OCI-LY7 (cell line): ENCODE data around the gene LCAT. TPM values are rescaled to one million over a fixed set of nuclear protein-coding genes. Genes with fewer than 3 reads are reported as not detected.
A peak's percentile ranks its signal among the peaks of the same experiment; 100 is the strongest.

Experiments used
- BruUV-seq: library from RNA; stranded (reverse); fragments of 400-500 nt; replicated peaks from 2 replicates; lab custom pipeline; 2021; lab: Mats Ljungman, UMichigan
- CTCF ChIA-PET: fragments of 300-600 bp; sonication (Branson Sonifier 250); formaldehyde crosslinking; loops from one replicate; lab custom pipeline; 2022; ENCODE audit warnings: antibody characterized with exemption; ENCODE audit not compliant: unreplicated experiment; lab: Charles Lee
- POLR2A ChIA-PET: fragments of 300-600 bp; sonication (Branson Sonifier 250); formaldehyde crosslinking; loops from one replicate; lab custom pipeline; 2022; ENCODE audit warnings: antibody characterized with exemption; lab: Charles Lee
- DNase-seq: peaks from one replicate; pipeline ENCODE4 v3.0.0-alpha.2; 2015; ENCODE audit warnings: low spot score
- H2AFZ ChIP-seq: fragments of 200-600 bp; sonication (generic), shearing (Covaris generic); 2 replicates; pipeline ENCODE4 v1.6.1; 2014; ENCODE audit warnings: mild to moderate bottlenecking, antibody characterized with exemption, low read length, moderate library complexity
- H3K27ac ChIP-seq: fragments of 200-600 bp; sonication (generic); 2 replicates; pipeline ENCODE4 v1.5.1; 2014; ENCODE audit warnings: mixed run types, low read depth, mild to moderate bottlenecking, moderate library complexity, low read length, inconsistent platforms; ENCODE audit not compliant: poor library complexity, severe bottlenecking
- H3K36me3 ChIP-seq: fragments of 200-600 bp; sonication (generic); 2 replicates; pipeline ENCODE4 v1.6.1; 2014; ENCODE audit warnings: mild to moderate bottlenecking, antibody characterized with exemption, low read length, moderate library complexity, mixed read lengths; ENCODE audit not compliant: insufficient read depth
- H3K4me1 ChIP-seq: fragments of 200-600 bp; sonication (generic); 2 replicates; pipeline ENCODE4 v1.5.1; 2014; ENCODE audit warnings: mild to moderate bottlenecking, low read length; ENCODE audit not compliant: insufficient read depth, poor library complexity, severe bottlenecking
- H3K4me2 ChIP-seq: fragments of 200-600 bp; sonication (generic); 2 replicates; pipeline ENCODE4 v1.6.1; 2014; ENCODE audit warnings: mild to moderate bottlenecking, low read length
- H3K4me3 ChIP-seq: fragments of 200-600 bp; sonication (generic); 2 replicates; pipeline ENCODE4 v1.5.1; 2014; ENCODE audit warnings: mild to moderate bottlenecking, low read depth, low read length; ENCODE audit not compliant: poor library complexity, severe bottlenecking
- H3K79me2 ChIP-seq: fragments of 200-600 bp; sonication (generic); 2 replicates; pipeline ENCODE4 v1.6.1; 2016; ENCODE audit warnings: low read depth, mild to moderate bottlenecking, low read length, moderate library complexity, mixed read lengths; ENCODE audit not compliant: insufficient read depth
- H3K9me2 ChIP-seq: fragments of 200-600 bp; sonication (generic); 2 replicates; pipeline ENCODE4 v1.6.1; 2016; ENCODE audit warnings: mild to moderate bottlenecking, low read length, mixed read lengths; ENCODE audit not compliant: insufficient read depth
- H3K9me3 ChIP-seq: fragments of 200-600 bp; sonication (generic); 2 replicates; pipeline ENCODE4 v1.6.1; 2014; ENCODE audit warnings: mild to moderate bottlenecking, mixed run types, low read length, mixed read lengths
- H4K20me1 ChIP-seq: fragments of 200-600 bp; sonication (generic); 2 replicates; pipeline ENCODE4 v1.6.1; 2014; ENCODE audit warnings: mild to moderate bottlenecking, antibody characterized with exemption, low read length, moderate library complexity, mixed read lengths; ENCODE audit not compliant: insufficient read depth
- EZH2phosphoT487 ChIP-seq: fragments of 200-600 bp; sonication (generic); IDR thresholded peaks from 2 replicates; pipeline ENCODE4 v1.6.1; 2018; ENCODE audit warnings: low read depth, borderline replicate concordance, mild to moderate bottlenecking, mixed run types, antibody characterized with exemption, low read length, moderate library complexity, mixed read lengths
- intact Hi-C: fragments of 100-400 bp; cut with micrococcal nuclease; formaldehyde crosslinking; loops from one replicate; pipeline ENCODE4 v1.10.0; 2022; ENCODE audit not compliant: unreplicated experiment
- total RNA-seq, 2 experiments: library from RNA; depleted of rRNA in 1 of 2; stranded (reverse); fragments of >200 nt in 1 of 2; shearing (Covaris generic) in 1 of 2; gene quantifications; 2 replicates each; pipeline ENCODE4 v1.2.3, GENCODE V29; 2014 to 2022
- TF ChIP-seq, protein P1 (sequence below): fragments of 200-600 bp; sonication (generic); conservative IDR thresholded peaks from 2 replicates; pipeline ENCODE4 v1.5.1; 2014; ENCODE audit warnings: mild to moderate bottlenecking, antibody characterized with exemption, low read length, moderate library complexity, mixed read lengths

LCAT gene
- total RNA-seq, 2 experiments from 2014 or later: 4.4 to 9.8 TPM

GRCh38 chr16:67914758-67915495 is 29.0 kb downstream of the LCAT start:
- no peaks in the 10 kb centered on the region for H3K79me2 ChIP-seq
- CTCF ChIA-PET: no interaction called here
- BruUV-seq: no TSS peak

GRCh38 chr16:67910158-67910557 is 33.8 kb downstream of the LCAT start:
- H3K79me2 ChIP-seq: no peaks in the 10 kb centered on the region
- H3K4me1 ChIP-seq: peaks cover 5% of the 10 kb centered on the region
- H3K9me3 ChIP-seq: no peaks in the 10 kb centered on the region
- DNase-seq: peak; percentile 50
- peaks cover 12% of the 10 kb centered on the region; the same call in 1 of the 2 replicates for H3K36me3 ChIP-seq
- ChIA-PET CTCF (no interaction called here), POLR2A (no interaction called here)
- H3K4me2 ChIP-seq: no peak overlapping the region
- no TSS peak for BruUV-seq
- no peak for TF ChIP-seq EZH2phosphoT487
- TF ChIP-seq, protein P1, sequence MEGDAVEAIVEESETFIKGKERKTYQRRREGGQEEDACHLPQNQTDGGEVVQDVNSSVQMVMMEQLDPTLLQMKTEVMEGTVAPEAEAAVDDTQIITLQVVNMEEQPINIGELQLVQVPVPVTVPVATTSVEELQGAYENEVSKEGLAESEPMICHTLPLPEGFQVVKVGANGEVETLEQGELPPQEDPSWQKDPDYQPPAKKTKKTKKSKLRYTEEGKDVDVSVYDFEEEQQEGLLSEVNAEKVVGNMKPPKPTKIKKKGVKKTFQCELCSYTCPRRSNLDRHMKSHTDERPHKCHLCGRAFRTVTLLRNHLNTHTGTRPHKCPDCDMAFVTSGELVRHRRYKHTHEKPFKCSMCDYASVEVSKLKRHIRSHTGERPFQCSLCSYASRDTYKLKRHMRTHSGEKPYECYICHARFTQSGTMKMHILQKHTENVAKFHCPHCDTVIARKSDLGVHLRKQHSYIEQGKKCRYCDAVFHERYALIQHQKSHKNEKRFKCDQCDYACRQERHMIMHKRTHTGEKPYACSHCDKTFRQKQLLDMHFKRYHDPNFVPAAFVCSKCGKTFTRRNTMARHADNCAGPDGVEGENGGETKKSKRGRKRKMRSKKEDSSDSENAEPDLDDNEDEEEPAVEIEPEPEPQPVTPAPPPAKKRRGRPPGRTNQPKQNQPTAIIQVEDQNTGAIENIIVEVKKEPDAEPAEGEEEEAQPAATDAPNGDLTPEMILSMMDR: no peak
- H3K4me3 ChIP-seq: no peak overlapping the region
- intact Hi-C loops: no loop called here
- H4K20me1 ChIP-seq: no peaks in the 10 kb centered on the region
- no peaks in the 10 kb centered on the region for H3K9me2 ChIP-seq
- H2AFZ ChIP-seq: no peak overlapping the region
- H3K27ac ChIP-seq: no peak overlapping the region

More at GRCh38 chr16:67914758-67915495, 29.0 kb downstream of the LCAT start:
- no peak for DNase-seq
- no peak overlapping the region for H3K4me3 ChIP-seq
- TF ChIP-seq, protein P1: no peak
- no peak for TF ChIP-seq EZH2phosphoT487
- intact Hi-C loops: no loop called here
- peaks cover 9% of the 10 kb centered on the region; the same call in 1 of the 2 replicates for H3K36me3 ChIP-seq
- H3K4me1 ChIP-seq: peaks cover 2% of the 10 kb centered on the region
- no peak overlapping the region for H3K27ac ChIP-seq
- no peak overlapping the region for H3K4me2 ChIP-seq
- H4K20me1 ChIP-seq: no peaks in the 10 kb centered on the region
- H3K9me2 ChIP-seq: no peaks in the 10 kb centered on the region
- no peaks in the 10 kb centered on the region for H3K9me3 ChIP-seq
- H2AFZ ChIP-seq: no peak overlapping the region
- POLR2A ChIA-PET: no interaction called here
